ENCODE measurements around the gene CBX4. TPM values are rescaled to one million over a fixed set of nuclear protein-coding genes. Genes with fewer than 3 reads are reported as not detected.

Gene CBX4
- total and polyA plus RNA-seq, 2 experiments from 2014 or later, result 1.4 to 4.6 TPM

DNA sequence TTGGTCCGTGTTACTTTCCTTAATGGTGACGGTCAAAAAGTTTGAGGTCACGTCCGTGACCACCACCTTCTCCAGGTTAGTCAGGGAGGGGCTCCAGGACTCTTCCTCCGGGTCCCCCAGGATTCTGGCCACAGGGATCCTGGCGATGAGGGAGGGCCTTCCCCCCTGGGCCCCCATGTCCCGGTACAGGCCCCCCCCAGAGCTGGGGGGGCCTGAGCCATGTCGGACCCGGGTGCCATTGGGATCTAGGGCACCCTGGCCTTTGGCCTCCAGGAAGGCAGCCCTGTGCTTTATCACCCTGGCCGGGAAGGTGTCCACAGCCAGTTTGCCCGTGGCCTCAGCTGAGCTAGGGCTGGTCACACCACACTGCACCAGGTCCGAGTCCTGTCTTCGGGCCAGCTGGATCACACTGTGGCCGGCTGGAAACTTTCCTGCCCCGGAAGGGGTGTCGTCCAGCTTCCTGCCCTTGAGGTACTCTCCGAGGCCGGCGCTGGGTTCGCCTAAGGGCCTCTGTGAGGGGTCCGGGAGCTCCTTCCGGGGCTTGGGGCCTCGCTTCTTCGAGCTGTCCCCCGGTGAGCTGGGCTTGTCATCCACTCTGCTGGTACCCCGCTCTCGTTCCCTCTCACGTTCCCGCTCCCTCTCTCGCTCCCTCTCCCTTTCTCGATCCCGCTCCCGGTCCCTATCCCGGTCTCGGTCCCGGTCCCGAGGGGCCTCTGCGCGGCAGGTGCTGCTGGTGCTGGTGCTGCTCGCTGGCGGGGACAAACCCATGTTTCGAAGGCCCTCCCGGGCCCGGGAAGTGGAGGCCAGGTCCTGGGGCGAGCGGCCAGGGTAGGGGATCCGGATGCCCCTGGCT is 44.4 kb downstream of the CBX4 start:
- H3F3A ChIP-seq (replicated peaks; ENCODE audit: low read depth), result peaks cover 27% of the 10 kb centered on the region
- no peaks in the 10 kb centered on the region for H3K79me2 ChIP-seq (replicated peaks; ENCODE audit: insufficient read depth)
- H3K4me2 ChIP-seq, result peak overlapping the region; percentile 73
- TF ChIP-seq ZNF114 (CRISPR knock-in tag; IDR thresholded peaks at IDR 0.05) (no peak), EZH2 (IDR thresholded peaks at IDR 0.05; ENCODE audit: low read depth, unreplicated experiment) (peak; percentile 87), EZH2phosphoT487 (IDR thresholded peaks at IDR 0.05; ENCODE audit: unreplicated experiment) (no peak)
- TF ChIP-seq, protein P1, sequence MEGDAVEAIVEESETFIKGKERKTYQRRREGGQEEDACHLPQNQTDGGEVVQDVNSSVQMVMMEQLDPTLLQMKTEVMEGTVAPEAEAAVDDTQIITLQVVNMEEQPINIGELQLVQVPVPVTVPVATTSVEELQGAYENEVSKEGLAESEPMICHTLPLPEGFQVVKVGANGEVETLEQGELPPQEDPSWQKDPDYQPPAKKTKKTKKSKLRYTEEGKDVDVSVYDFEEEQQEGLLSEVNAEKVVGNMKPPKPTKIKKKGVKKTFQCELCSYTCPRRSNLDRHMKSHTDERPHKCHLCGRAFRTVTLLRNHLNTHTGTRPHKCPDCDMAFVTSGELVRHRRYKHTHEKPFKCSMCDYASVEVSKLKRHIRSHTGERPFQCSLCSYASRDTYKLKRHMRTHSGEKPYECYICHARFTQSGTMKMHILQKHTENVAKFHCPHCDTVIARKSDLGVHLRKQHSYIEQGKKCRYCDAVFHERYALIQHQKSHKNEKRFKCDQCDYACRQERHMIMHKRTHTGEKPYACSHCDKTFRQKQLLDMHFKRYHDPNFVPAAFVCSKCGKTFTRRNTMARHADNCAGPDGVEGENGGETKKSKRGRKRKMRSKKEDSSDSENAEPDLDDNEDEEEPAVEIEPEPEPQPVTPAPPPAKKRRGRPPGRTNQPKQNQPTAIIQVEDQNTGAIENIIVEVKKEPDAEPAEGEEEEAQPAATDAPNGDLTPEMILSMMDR (conservative IDR thresholded peaks at IDR 0.05; ENCODE audit: low read depth in 2 of 2), result no peak
- TF ChIP-seq, protein P2, sequence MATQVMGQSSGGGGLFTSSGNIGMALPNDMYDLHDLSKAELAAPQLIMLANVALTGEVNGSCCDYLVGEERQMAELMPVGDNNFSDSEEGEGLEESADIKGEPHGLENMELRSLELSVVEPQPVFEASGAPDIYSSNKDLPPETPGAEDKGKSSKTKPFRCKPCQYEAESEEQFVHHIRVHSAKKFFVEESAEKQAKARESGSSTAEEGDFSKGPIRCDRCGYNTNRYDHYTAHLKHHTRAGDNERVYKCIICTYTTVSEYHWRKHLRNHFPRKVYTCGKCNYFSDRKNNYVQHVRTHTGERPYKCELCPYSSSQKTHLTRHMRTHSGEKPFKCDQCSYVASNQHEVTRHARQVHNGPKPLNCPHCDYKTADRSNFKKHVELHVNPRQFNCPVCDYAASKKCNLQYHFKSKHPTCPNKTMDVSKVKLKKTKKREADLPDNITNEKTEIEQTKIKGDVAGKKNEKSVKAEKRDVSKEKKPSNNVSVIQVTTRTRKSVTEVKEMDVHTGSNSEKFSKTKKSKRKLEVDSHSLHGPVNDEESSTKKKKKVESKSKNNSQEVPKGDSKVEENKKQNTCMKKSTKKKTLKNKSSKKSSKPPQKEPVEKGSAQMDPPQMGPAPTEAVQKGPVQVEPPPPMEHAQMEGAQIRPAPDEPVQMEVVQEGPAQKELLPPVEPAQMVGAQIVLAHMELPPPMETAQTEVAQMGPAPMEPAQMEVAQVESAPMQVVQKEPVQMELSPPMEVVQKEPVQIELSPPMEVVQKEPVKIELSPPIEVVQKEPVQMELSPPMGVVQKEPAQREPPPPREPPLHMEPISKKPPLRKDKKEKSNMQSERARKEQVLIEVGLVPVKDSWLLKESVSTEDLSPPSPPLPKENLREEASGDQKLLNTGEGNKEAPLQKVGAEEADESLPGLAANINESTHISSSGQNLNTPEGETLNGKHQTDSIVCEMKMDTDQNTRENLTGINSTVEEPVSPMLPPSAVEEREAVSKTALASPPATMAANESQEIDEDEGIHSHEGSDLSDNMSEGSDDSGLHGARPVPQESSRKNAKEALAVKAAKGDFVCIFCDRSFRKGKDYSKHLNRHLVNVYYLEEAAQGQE (IDR thresholded peaks at IDR 0.05; ENCODE audit: unreplicated experiment), result no peak
- Mint-ChIP-seq H3K27ac (no peak overlapping the region), H3K9me3 (peaks cover 2% of the 10 kb centered on the region; the same call in 1 of the 3 replicates), H3K36me3 (ENCODE audit: low read depth) (no peaks in the 10 kb centered on the region; the same call in 2 of the 3 replicates), H3K27me3 (ENCODE audit: insufficient read depth, low read depth, poor library complexity) (peaks cover 96% of the 10 kb centered on the region), H3K4me3 (peak overlapping the region; percentile 47), H3K4me1 (peaks cover 37% of the 10 kb centered on the region)
- no peak overlapping the region for H2AFZ ChIP-seq
- ATAC-seq (no peak), DNase-seq (ENCODE audit: low spot score) (peak; percentile 56)
- peaks cover 92% of the 10 kb centered on the region for H3K27me3 ChIP-seq (ENCODE audit: insufficient read depth)
- H3K9me2 ChIP-seq (ENCODE audit: insufficient read depth), result no peaks in the 10 kb centered on the region
- H3K4me1 ChIP-seq (ENCODE audit: insufficient read depth), result peaks cover 31% of the 10 kb centered on the region
- H3K4me3 ChIP-seq, result peak overlapping the region; percentile 48
- H3K36me3 ChIP-seq (ENCODE audit: insufficient read depth), result no peaks in the 10 kb centered on the region
- H3K27ac ChIP-seq (ENCODE audit: low read depth), result no peak overlapping the region
- H4K20me1 ChIP-seq (replicated peaks; ENCODE audit: insufficient read depth), result no peaks in the 10 kb centered on the region; the same call in none of the 2 replicates

DNA sequence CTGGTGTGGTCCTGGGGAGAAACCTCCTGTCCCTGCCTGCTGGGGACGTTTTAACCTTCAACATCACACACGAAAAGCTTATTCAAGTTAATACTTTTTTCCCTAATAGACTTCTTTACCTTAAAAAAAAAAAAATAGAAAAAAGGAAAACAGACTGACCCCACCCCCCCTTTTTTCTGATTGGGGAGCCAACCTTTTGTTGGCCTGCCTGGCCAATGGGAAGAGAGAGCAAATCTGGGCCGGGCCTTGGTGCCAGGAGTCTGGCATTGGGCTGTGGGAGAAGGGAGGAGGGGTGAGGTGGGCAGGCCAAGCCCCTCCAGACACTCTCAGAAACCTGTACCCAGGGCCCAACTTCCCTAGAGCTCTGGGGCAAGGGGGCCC is 45.3 kb downstream of the CBX4 start:
- peaks cover 29% of the 10 kb centered on the region for H3K4me1 ChIP-seq (ENCODE audit: insufficient read depth)
- TF ChIP-seq, protein P2 (IDR thresholded peaks at IDR 0.05; ENCODE audit: unreplicated experiment), result no peak

More for the DNA sequence above, 45.3 kb downstream of the CBX4 start:
- Histone ChIP-seq H2AFZ (no peak overlapping the region), H3F3A (replicated peaks; ENCODE audit: low read depth) (peaks cover 23% of the 10 kb centered on the region), H3K4me3 (peak overlapping the region; percentile 54), H3K27ac (ENCODE audit: low read depth) (no peak overlapping the region), H3K27me3 (ENCODE audit: insufficient read depth) (peaks cover 92% of the 10 kb centered on the region), H3K4me2 (peak overlapping the region; percentile 81), H4K20me1 (replicated peaks; ENCODE audit: insufficient read depth) (no peaks in the 10 kb centered on the region; the same call in 1 of the 2 replicates), H3K36me3 (ENCODE audit: insufficient read depth) (no peaks in the 10 kb centered on the region), H3K9me2 (ENCODE audit: insufficient read depth) (no peaks in the 10 kb centered on the region), H3K79me2 (replicated peaks; ENCODE audit: insufficient read depth) (no peaks in the 10 kb centered on the region)
- DNase-seq (ENCODE audit: low spot score) (peak; percentile 85), ATAC-seq (peak; percentile 9)
- Mint-ChIP-seq H3K9me3 (peaks cover 2% of the 10 kb centered on the region; the same call in 1 of the 3 replicates), H3K27ac (no peak overlapping the region), H3K4me1 (peaks cover 35% of the 10 kb centered on the region), H3K4me3 (peak overlapping the region; percentile 61), H3K27me3 (ENCODE audit: insufficient read depth, low read depth, poor library complexity) (peaks cover 94% of the 10 kb centered on the region), H3K36me3 (ENCODE audit: low read depth) (no peaks in the 10 kb centered on the region; the same call in 2 of the 3 replicates)

All from GM23338 (cell line).